MM.1S (cell line): ENCODE measurements around the gene WRAP73.

Source experiments
- DNase-seq: peaks from one replicate; pipeline ENCODE4 v3.0.0-alpha.2; 2015
- H2AFZ ChIP-seq: fragments of 300-600 bp; sonication (generic); 2 replicates; pipeline ENCODE4 v1.6.0; 2016; ENCODE audit warnings: antibody characterized with exemption, low read length
- H3F3A ChIP-seq: fragments of 300-600 bp; sonication (generic); 2 replicates; pipeline ENCODE4 v1.6.1; 2016; ENCODE audit warnings: mild to moderate bottlenecking, antibody characterized with exemption, low read length, moderate library complexity, mixed read lengths; ENCODE audit not compliant: insufficient read depth
- H3K27ac ChIP-seq: fragments of 300-600 bp; sonication (generic); 2 replicates; pipeline ENCODE4 v1.5.1; 2016; ENCODE audit warnings: mild to moderate bottlenecking, low read length
- H3K27me3 ChIP-seq: fragments of 300-600 bp; sonication (generic); replicated peaks from 2 replicates; pipeline ENCODE4 v1.6.0; 2016; ENCODE audit warnings: low read length; ENCODE audit not compliant: insufficient read depth
- H3K36me3 ChIP-seq: fragments of 300-600 bp; sonication (generic); replicated peaks from 2 replicates; pipeline ENCODE4 v1.6.1; 2016; ENCODE audit warnings: mild to moderate bottlenecking, low read length, mixed read lengths; ENCODE audit not compliant: insufficient read depth
- H3K4me1 ChIP-seq: fragments of 300-600 bp; sonication (generic); 2 replicates; pipeline ENCODE4 v1.6.1; 2016; ENCODE audit warnings: low read length, mixed read lengths
- H3K4me2 ChIP-seq: fragments of 300-600 bp; sonication (generic); 2 replicates; pipeline ENCODE4 v1.6.0; 2016; ENCODE audit warnings: low read depth, low read length
- H3K4me3 ChIP-seq: fragments of 300-600 bp; sonication (generic); 2 replicates; pipeline ENCODE4 v1.5.1; 2016; ENCODE audit warnings: low read length, mixed read lengths
- H3K79me2 ChIP-seq: fragments of 300-600 bp; sonication (generic); 2 replicates; pipeline ENCODE4 v1.6.1; 2016; ENCODE audit warnings: mixed run types, low read length, mixed read lengths
- H3K9ac ChIP-seq: fragments of 300-600 bp; sonication (generic); 2 replicates; pipeline ENCODE4 v1.6.1; 2016; ENCODE audit warnings: low read length, mixed read lengths
- H3K9me2 ChIP-seq: fragments of 300-600 bp; sonication (generic); replicated peaks from 2 replicates; pipeline ENCODE4 v1.6.1; 2016; ENCODE audit warnings: mild to moderate bottlenecking, low read length, mixed read lengths; ENCODE audit not compliant: insufficient read depth
- H3K9me3 ChIP-seq: fragments of 300-600 bp; sonication (generic); replicated peaks from 2 replicates; pipeline ENCODE4 v1.6.1; 2016; ENCODE audit warnings: mild to moderate bottlenecking, low read length, mixed read lengths; ENCODE audit not compliant: insufficient read depth
- H4K20me1 ChIP-seq: fragments of 300-600 bp; sonication (generic); 2 replicates; pipeline ENCODE4 v1.6.1; 2016; ENCODE audit warnings: mild to moderate bottlenecking, low read length, moderate library complexity, mixed read lengths; ENCODE audit not compliant: insufficient read depth
- EZH2 ChIP-seq: fragments of 300-600 bp; sonication (generic); optimal IDR thresholded peaks from 2 replicates; pipeline ENCODE3; 2017; ENCODE audit warnings: low read depth, mild to moderate bottlenecking, antibody characterized with exemption, low read length, mixed read lengths
- EZH2phosphoT487 ChIP-seq: fragments of 300-600 bp; sonication (generic); IDR thresholded peaks from 2 replicates; pipeline ENCODE4 v1.6.1; 2018; ENCODE audit warnings: antibody characterized with exemption, low read length
- TF ChIP-seq, protein P1 (sequence below): fragments of 300-600 bp; sonication (generic); IDR thresholded peaks from 2 replicates; pipeline ENCODE4 v1.5.1; 2016; ENCODE audit warnings: antibody characterized with exemption, low read length, mixed read lengths

WRAP73 gene

DNA sequence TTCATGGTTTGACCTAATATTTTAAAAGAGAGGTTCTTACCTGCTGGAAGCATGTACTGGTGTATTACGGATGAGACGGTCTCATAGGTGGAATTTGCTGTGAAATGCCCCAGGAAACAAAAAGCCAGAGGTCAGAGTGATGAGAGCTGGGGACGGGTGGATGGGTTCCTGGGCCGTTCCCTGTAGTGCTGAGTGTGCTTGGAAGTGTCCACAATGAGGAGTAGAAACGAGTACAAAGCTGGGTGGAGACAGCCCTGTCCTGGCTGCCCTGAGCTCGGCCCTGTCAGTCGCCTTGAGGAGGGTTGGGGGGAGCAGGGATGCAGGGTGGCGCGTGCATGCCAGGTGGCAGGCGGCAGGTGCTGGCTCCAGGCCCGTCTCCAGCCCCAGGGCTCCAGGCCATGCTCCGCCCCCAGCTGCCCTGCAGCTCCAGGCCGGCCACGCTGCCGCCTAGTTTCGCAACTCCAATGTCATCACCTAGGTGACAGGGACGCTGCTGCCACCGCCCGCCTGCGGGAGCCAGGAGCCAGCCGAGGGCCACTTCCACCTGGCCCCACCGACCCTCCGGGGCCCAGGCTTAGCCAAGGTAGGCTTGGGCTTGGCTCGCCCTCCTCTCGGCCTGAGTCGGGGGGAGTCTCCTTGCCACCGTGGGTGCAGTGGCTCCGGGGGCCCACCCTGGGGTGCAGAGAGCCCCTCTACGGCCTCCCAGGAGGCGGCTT is 18.8 kb upstream of the WRAP73 start:
- H3K4me3 ChIP-seq: no peak overlapping the region
- peaks cover 47% of the 10 kb centered on the region for H3K79me2 ChIP-seq
- H3K9me3 ChIP-seq: no peaks in the 10 kb centered on the region
- no peaks in the 10 kb centered on the region for H3K9me2 ChIP-seq
- no peak overlapping the region for H3K9ac ChIP-seq
- H3K4me1 ChIP-seq: no peaks in the 10 kb centered on the region; the same call in 1 of the 2 replicates
- H4K20me1 ChIP-seq: 0 out of 2 replicates have a peak, but pooled peaks cover 6% of the 10 kb centered on the region
- H3K27me3 ChIP-seq: no peaks in the 10 kb centered on the region
- TF ChIP-seq EZH2phosphoT487 (no peak), EZH2 (no peak)
- TF ChIP-seq, protein P1, sequence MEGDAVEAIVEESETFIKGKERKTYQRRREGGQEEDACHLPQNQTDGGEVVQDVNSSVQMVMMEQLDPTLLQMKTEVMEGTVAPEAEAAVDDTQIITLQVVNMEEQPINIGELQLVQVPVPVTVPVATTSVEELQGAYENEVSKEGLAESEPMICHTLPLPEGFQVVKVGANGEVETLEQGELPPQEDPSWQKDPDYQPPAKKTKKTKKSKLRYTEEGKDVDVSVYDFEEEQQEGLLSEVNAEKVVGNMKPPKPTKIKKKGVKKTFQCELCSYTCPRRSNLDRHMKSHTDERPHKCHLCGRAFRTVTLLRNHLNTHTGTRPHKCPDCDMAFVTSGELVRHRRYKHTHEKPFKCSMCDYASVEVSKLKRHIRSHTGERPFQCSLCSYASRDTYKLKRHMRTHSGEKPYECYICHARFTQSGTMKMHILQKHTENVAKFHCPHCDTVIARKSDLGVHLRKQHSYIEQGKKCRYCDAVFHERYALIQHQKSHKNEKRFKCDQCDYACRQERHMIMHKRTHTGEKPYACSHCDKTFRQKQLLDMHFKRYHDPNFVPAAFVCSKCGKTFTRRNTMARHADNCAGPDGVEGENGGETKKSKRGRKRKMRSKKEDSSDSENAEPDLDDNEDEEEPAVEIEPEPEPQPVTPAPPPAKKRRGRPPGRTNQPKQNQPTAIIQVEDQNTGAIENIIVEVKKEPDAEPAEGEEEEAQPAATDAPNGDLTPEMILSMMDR: no peak
- no peak for DNase-seq
- no peak overlapping the region for H3K27ac ChIP-seq
- H2AFZ ChIP-seq: no peak overlapping the region
- no peaks in the 10 kb centered on the region for H3K36me3 ChIP-seq
- H3K4me2 ChIP-seq: no peak overlapping the region
- no peaks in the 10 kb centered on the region for H3F3A ChIP-seq

DNA sequence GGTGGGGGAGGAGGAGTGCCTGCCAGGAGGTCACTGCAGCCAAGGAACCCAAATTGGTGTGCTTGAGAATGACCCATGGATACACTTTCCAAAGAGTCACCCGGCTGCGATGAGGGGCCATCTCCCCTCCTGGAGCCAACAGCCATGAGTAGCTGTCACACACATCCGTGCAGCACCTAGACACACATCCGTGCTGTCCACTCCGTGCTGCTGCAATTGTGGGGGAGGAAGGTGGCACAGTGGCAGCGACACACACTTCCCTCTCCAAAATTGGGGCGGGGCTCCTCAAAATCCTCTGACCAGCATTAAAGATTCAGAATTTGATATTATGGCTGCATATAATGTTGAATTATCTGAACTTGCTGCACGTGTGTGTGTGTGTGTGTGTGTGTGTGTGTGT is 18.2 kb upstream of the WRAP73 start:
- Histone ChIP-seq H3K4me2 (no peak overlapping the region), H3K4me3 (no peak overlapping the region), H3K27ac (no peak overlapping the region), H2AFZ (no peak overlapping the region), H3K79me2 (peaks cover 45% of the 10 kb centered on the region), H3F3A (no peaks in the 10 kb centered on the region), H4K20me1 (0 out of 2 replicates have a peak, but pooled peaks cover 6% of the 10 kb centered on the region), H3K36me3 (no peaks in the 10 kb centered on the region), H3K9me3 (no peaks in the 10 kb centered on the region), H3K27me3 (no peaks in the 10 kb centered on the region), H3K4me1 (no peaks in the 10 kb centered on the region), H3K9ac (no peak overlapping the region), H3K9me2 (no peaks in the 10 kb centered on the region)
- DNase-seq: no peak
- TF ChIP-seq EZH2 (no peak), EZH2phosphoT487 (no peak)
- TF ChIP-seq, protein P1: no peak

DNA sequence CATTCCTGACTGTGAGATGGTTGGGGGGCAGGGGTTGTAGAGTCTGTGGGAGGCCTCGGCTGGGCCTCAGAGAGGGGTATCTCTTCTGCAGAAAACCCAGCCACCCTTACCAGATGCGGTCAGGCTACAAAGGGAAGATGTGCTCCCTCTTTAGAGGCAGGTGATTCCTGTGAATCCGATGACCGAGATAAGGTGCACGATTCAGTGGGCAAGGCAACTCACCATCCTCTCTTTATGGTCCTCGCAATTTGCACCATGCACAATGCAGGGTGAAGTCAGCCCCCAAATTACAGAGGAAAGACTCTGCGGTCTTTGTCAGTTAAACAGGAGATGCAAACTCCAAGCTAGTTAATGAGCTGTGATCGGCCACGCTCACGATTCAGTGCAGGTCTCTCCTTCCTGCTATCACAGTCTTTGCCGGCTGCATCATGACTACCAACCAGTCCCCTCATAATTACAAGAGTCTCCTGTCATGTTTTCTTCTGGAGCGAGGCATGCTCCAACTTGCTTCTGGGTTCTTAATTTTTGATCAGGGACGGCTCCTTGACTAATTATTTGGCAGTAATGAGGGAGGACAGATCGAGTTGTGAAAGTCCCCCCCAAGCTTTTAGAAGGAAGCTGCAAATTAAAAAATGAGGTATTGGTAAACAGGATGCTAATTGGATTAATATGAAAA is 14.9 kb upstream of the WRAP73 start:
- no peak for DNase-seq
- no peaks in the 10 kb centered on the region for H3K9me3 ChIP-seq
- peaks cover 57% of the 10 kb centered on the region for H3K79me2 ChIP-seq
- H2AFZ ChIP-seq: no peak overlapping the region
- H3K27me3 ChIP-seq: no peaks in the 10 kb centered on the region
- no peaks in the 10 kb centered on the region for H3K9me2 ChIP-seq
- H3K4me3 ChIP-seq: no peak overlapping the region
- H3K27ac ChIP-seq: no peak overlapping the region
- H3K36me3 ChIP-seq: no peaks in the 10 kb centered on the region
- TF ChIP-seq EZH2phosphoT487 (no peak), EZH2 (no peak)
- TF ChIP-seq, protein P1: no peak
- H4K20me1 ChIP-seq: 0 out of 2 replicates have a peak, but pooled peaks cover 6% of the 10 kb centered on the region
- H3F3A ChIP-seq: no peaks in the 10 kb centered on the region
- no peak overlapping the region for H3K4me2 ChIP-seq
- no peak overlapping the region for H3K9ac ChIP-seq
- H3K4me1 ChIP-seq: no peaks in the 10 kb centered on the region
